ENCODE data around the gene SEPTIN1.

- TF ChIP-seq POLR2A (IDR thresholded peaks at IDR 0.05) (no peak), CTCF (IDR thresholded peaks at IDR 0.05) (no peak)
Observed at GRCh38 chr16:30348113-30348512, 34.2 kb downstream of the SEPTIN1 start.

Data from Peyer's patch (tissue), 4 donors.